ENCODE results near the gene ANKZF1. TPM values are rescaled to one million over a fixed set of nuclear protein-coding genes. Genes with fewer than 3 reads are reported as not detected.

The ANKZF1 gene, protein sequence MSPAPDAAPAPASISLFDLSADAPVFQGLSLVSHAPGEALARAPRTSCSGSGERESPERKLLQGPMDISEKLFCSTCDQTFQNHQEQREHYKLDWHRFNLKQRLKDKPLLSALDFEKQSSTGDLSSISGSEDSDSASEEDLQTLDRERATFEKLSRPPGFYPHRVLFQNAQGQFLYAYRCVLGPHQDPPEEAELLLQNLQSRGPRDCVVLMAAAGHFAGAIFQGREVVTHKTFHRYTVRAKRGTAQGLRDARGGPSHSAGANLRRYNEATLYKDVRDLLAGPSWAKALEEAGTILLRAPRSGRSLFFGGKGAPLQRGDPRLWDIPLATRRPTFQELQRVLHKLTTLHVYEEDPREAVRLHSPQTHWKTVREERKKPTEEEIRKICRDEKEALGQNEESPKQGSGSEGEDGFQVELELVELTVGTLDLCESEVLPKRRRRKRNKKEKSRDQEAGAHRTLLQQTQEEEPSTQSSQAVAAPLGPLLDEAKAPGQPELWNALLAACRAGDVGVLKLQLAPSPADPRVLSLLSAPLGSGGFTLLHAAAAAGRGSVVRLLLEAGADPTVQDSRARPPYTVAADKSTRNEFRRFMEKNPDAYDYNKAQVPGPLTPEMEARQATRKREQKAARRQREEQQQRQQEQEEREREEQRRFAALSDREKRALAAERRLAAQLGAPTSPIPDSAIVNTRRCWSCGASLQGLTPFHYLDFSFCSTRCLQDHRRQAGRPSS
- total RNA-seq: 64.3 and 66.7 TPM in 2 replicates
- long read RNA-seq, transcript ANKZF1-201 (14 exons, 2,579 nt): major isoform, 87 of 230 reads
- long read RNA-seq, partial matches to known transcripts: 26 of 230 reads
- long read RNA-seq, other reads (novel, unspliced or antisense): 112 of 230 reads

DNA sequence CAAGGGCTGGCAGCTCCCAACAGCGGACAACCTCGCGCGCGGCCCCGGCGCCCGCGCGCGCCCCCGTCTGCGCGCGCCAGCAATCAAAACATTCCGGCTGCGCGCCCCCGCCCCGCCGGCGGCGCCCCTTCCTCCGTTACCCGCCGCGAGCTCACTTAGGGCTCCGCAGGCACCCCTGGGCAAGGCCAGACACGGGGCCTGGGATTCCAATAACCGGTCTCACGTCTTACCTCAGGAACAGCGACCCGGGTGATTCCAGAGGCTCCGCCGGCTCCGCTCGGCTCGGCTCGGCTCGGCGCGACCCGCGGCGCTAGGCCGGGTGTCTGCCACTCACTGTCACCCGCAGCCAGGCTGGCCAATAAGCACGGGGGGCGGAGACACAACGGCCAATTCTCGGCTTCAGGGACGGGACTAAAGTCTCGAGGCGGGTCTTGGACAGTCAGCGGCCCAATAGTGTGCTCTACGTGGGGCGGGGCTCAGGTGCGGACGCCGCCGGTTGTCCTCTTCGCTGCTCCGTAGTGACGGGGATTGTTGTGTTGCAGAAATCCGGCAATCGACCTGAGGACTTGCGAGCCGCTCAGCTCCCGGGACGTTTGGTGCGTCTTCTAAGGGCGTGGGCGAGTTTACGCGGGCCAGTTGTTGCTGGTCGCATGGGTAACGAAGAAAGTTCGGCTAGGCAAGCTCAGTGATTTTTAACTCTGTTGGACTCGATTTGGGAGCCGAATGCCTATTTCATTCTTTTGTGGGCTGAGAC, at the start of gene ANKZF1, which contains the start of gene ATG9A:
ANKZF1 (plus strand) TSS at position 502 of the 754 bp plus-strand sequence. CDS start 452 bp downstream, outside the sequence.
ATG9A (minus strand) TSS at position 332 of the 754 bp plus-strand sequence. CDS start 1,612 bp downstream, outside the sequence.
- Mint-ChIP-seq H3K27ac (peak within 1 kb of the TSS; percentile 99), H3K27me3 (no peaks in the 10 kb centered on the region), H3K4me1 (ENCODE audit: low read depth) (peaks cover 18% of the 10 kb centered on the region), H3K9me3 (ENCODE audit: low read depth) (no peaks in the 10 kb centered on the region), H3K4me3 (ENCODE audit: low read depth) (peak within 1 kb of the TSS; percentile 98), H3K36me3 (ENCODE audit: insufficient read depth) (peaks cover 15% of the 10 kb centered on the region)
- TF ChIP-seq, protein P1, sequence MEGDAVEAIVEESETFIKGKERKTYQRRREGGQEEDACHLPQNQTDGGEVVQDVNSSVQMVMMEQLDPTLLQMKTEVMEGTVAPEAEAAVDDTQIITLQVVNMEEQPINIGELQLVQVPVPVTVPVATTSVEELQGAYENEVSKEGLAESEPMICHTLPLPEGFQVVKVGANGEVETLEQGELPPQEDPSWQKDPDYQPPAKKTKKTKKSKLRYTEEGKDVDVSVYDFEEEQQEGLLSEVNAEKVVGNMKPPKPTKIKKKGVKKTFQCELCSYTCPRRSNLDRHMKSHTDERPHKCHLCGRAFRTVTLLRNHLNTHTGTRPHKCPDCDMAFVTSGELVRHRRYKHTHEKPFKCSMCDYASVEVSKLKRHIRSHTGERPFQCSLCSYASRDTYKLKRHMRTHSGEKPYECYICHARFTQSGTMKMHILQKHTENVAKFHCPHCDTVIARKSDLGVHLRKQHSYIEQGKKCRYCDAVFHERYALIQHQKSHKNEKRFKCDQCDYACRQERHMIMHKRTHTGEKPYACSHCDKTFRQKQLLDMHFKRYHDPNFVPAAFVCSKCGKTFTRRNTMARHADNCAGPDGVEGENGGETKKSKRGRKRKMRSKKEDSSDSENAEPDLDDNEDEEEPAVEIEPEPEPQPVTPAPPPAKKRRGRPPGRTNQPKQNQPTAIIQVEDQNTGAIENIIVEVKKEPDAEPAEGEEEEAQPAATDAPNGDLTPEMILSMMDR (IDR thresholded peaks at IDR 0.05; ENCODE audit: unreplicated experiment): no peak
- peak; percentile 97 for DNase-seq (ENCODE audit: low spot score, unreplicated experiment)

DNA sequence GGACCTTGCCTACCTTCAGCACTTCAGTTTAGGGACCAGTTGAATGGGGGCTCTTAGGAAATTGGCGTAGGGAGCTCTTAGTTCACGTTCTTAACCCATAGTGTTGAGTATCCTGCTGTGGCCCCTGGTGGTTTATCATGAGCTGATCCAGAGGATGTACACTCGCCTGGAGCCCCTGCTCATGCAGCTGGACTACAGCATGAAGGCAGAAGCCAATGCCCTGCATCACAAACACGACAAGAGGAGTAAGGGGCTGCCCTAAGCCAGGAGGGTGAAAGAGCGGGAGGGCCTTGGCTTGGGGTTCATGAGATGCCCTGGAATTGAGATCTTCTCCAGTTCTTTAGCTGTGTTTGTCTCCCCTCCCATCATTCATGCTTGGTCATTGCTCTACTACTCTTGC, 48.6 kb upstream of the ANKZF1 start:
- Mint-ChIP-seq H3K9me3 (ENCODE audit: low read depth) (no peaks in the 10 kb centered on the region), H3K27ac (no peak overlapping the region), H3K4me3 (ENCODE audit: low read depth) (no peak overlapping the region), H3K36me3 (ENCODE audit: insufficient read depth) (peaks cover 10% of the 10 kb centered on the region), H3K27me3 (no peaks in the 10 kb centered on the region), H3K4me1 (ENCODE audit: low read depth) (peaks cover 13% of the 10 kb centered on the region)
- DNase-seq (ENCODE audit: low spot score, unreplicated experiment): no peak
- TF ChIP-seq, protein P1 (IDR thresholded peaks at IDR 0.05; ENCODE audit: unreplicated experiment): no peak

DNA sequence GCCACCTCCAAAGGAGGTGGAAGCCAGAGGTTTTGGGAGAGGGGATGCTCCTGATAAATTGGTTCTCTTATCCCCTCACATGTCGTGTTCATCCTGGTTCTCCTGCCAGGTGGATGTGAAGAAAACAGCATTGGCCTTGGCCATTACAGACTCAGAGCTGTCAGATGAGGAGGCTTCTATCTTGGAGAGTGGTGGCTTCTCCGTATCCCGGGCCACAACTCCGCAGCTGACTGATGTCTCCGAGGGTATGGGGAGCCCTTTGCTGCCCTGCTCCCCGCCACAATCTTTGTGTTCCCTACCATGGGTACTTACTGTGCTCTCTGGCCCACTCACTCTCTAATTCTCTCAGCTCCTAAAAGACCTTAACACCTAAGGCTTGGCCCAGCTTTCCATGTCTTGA, 48.1 kb upstream of the ANKZF1 start:
- peaks cover 12% of the 10 kb centered on the region for H3K4me1 Mint-ChIP-seq (ENCODE audit: low read depth)
- H3K9me3 Mint-ChIP-seq (ENCODE audit: low read depth): no peaks in the 10 kb centered on the region
- no peak overlapping the region for H3K27ac Mint-ChIP-seq
- H3K27me3 Mint-ChIP-seq: no peaks in the 10 kb centered on the region
- no peak for DNase-seq (ENCODE audit: low spot score, unreplicated experiment)
- peaks cover 10% of the 10 kb centered on the region for H3K36me3 Mint-ChIP-seq (ENCODE audit: insufficient read depth)
- no peak overlapping the region for H3K4me3 Mint-ChIP-seq (ENCODE audit: low read depth)
- TF ChIP-seq, protein P1 (IDR thresholded peaks at IDR 0.05; ENCODE audit: unreplicated experiment): no peak

DNA sequence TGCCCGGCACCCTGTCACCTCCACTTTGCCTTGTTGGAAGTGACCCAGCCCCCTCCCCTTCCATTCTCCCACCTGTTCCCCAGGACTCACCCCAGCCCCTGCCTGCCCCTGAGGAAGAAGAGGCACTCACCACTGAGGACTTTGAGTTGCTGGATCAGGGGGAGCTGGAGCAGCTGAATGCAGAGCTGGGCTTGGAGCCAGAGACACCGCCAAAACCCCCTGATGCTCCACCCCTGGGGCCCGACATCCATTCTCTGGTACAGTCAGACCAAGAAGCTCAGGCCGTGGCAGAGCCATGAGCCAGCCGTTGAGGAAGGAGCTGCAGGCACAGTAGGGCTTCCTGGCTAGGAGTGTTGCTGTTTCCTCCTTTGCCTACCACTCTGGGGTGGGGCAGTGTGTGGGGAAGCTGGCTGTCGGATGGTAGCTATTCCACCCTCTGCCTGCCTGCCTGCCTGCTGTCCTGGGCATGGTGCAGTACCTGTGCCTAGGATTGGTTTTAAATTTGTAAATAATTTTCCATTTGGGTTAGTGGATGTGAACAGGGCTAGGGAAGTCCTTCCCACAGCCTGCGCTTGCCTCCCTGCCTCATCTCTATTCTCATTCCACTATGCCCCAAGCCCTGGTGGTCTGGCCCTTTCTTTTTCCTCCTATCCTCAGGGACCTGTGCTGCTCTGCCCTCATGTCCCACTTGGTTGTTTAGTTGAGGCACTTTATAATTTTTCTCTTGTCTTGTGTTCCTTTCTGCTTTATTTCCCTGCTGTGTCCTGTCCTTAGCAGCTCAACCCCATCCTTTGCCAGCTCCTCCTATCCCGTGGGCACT, 47.1 kb upstream of the ANKZF1 start:
- Mint-ChIP-seq H3K27me3 (no peaks in the 10 kb centered on the region), H3K4me1 (ENCODE audit: low read depth) (peaks cover 8% of the 10 kb centered on the region), H3K4me3 (ENCODE audit: low read depth) (no peak overlapping the region), H3K9me3 (ENCODE audit: low read depth) (no peaks in the 10 kb centered on the region), H3K27ac (no peak overlapping the region), H3K36me3 (ENCODE audit: insufficient read depth) (peaks cover 10% of the 10 kb centered on the region)
- no peak for DNase-seq (ENCODE audit: low spot score, unreplicated experiment)
- TF ChIP-seq, protein P1 (IDR thresholded peaks at IDR 0.05; ENCODE audit: unreplicated experiment): no peak

Data from progenitor cell of endocrine pancreas (in vitro differentiated cells).